Stimulated activated CD8-positive, alpha-beta memory T cell treated with anti-CD3 and anti-CD28 coated beads, Interleukin-12 subunit alpha, Interleukin-12 subunit beta, amount 100 ng/mL, for 24 hours (primary cell): ENCODE measurements around the gene HS3ST5.
"Not testable (repeated sequence)": the region's sequence is repeated elsewhere in the genome, so short reads cannot be mapped to it uniquely, and the experiment has no call there.

Source experiments
- DNase-seq: peaks from one replicate; pipeline ENCODE4 v3.0.0-alpha.2; 2020; ENCODE audit errors: extremely low read depth

HS3ST5 gene

DNA sequence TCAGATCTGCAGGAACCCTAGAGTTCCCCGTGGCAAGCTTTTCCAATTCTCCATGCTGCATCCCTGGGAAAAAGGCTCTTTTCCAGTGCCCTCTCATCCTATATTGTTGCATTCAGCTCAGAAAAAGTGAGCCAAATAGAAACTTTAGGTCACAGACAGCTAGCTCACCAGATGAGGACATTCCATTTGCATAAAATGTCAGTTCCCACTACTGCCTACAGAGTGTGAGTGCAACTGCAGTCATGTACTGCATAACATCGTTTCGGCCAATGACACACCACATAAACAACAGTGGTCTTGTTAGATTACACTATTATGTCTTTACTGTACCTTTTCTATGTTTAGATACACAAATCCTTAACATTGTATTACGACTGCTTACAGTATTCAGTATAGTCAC, 8.6 kb downstream of the HS3ST5 start:
- DNase-seq: no peak

DNA sequence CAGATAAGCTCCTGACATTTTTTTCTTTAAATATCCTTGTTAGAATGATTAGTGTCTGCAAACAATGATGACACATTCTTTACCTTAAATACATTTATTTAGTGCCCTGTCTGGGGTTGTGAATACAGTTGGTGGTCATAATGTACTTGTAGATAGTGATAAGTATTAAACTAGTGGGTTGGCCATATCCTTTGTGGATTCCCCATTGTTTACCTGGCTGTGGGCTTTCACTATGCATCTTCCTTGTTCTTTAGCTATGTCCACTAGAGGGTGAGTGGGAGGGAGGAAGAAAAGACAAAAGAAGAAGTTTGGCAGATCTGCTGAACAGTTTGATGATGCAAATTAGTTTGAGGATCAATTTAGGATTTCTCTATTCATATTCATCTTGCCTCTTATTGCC, 15.7 kb downstream of the HS3ST5 start:
- DNase-seq: no peak

DNA sequence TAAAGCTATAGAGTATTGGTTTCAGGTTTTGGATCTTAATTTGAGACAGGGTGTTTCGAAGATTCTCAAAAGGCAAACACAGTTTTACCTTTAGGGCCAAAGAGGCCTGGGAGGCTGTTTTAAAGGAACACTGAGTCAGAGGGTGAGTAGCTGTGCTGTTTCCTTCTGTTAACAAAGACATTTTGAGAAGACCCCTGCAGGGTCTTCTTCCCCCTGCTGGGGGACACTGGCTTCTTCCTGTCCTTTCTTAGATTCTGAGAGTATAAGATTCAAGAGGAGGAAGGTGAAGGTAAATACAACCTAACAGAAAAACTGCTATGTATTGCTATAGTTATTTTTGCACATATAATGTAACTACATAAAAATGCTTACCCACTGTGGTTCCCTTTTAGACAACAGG, 19.0 kb downstream of the HS3ST5 start:
- DNase-seq: no peak

DNA sequence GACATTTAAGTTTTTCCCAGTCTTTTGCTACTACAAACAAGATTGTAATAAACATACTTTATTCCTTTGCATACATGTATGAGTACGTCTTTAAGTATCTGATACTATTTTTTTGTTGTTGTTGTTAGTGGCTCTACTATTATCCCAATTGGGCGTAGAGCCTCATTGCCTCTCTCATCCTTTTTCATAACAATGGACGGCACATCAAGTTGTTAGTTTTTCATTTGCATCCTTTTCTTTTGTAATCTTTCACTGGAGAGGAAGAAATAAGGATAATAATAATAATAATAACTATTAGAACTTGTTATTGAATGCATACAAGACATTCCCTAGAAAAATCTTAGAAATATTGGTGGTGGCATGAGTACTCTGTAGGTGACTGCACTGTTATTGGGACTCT, 23.1 kb downstream of the HS3ST5 start:
- DNase-seq: no peak

DNA sequence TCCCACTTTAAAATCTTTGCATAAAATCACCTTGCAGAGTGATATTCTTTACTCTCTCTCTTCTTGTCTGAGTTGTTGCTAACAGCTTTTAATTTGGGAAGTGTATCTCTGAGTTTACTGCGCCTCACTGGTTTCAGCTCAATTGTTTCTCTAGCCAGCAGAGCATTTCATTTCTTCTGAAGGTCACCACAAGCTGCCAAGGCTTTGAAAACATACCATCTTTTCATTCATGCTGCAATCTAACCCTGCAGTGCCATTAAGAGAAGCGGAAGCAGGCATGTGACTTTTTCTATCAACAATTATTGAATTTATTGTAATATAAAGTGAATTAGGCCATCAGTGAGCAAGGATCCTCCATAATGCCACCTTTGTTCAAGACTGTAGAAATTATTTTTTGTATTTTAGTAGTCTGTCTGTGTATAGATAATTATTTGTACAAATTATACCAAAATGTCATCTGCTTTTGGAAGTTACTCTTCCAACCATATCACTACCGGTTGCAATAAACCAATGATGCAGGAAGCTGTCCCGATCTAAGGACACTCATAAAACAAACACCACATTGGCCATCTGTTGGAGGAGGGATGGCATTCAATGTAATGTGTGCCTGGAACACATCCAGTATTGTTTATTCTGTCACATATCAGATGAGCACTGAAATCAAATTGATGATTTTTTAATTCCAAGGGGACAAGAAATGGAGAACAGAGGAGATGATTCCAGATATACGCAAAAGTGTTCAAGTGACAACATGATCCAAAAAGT, 26.8 kb downstream of the HS3ST5 start:
- DNase-seq: no peak

DNA sequence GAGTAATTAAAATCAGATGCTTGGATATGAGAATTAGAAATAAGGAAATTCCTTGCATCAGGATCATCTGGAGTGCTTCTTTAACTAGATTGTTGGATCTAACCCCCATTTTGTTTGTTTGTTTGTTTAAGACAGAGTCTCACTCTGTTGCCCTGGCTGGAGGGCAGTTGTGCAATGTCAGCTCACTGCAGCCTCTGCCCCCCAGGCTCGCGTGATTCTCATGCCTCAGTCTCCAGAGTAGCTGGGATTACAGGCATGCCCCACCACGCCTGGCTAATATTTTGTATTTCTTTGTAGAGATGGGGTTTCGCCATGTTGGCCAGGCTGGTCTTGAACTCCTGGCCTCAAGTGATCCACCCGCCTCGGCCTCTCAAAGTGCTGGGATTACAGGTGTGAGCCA, 29.0 kb downstream of the HS3ST5 start:
- not testable (repeated sequence) for DNase-seq

DNA sequence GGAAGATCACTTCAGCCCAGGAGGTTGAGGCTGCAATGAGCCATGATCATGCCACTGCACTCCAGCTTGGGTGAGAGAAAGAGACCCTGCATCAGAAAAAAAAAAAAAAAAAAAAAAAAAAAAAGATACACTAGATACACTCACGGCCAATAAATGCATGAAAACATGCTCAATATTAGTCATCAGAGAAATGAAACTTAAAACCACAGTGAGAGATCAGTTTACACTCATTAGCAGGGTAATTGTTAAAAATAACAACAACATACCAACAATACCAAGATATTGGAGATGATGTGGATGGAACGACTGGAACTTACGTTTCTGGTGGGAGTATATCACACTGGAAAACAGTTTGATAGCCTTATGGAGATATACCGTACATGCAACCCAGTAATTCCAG, 29.9 kb downstream of the HS3ST5 start:
- DNase-seq: no peak

DNA sequence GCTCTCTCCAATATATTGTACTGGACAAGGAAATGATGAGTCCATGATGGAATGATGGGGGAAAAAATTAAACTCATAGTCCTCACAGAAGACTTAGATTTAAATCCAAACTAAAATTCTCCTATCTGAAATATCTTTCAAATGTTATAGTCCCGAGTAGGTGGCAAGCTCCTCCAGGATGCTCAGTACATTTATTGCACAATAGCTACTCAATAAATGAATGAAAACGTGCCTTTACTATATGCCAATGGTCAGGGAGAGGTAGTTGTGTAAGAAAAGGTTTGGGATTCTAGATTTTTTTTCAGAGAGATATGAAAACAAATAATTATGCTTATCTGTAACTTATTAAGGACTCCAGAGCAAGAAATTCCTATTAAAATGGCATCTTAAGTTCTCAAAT, 32.8 kb downstream of the HS3ST5 start:
- no peak for DNase-seq

DNA sequence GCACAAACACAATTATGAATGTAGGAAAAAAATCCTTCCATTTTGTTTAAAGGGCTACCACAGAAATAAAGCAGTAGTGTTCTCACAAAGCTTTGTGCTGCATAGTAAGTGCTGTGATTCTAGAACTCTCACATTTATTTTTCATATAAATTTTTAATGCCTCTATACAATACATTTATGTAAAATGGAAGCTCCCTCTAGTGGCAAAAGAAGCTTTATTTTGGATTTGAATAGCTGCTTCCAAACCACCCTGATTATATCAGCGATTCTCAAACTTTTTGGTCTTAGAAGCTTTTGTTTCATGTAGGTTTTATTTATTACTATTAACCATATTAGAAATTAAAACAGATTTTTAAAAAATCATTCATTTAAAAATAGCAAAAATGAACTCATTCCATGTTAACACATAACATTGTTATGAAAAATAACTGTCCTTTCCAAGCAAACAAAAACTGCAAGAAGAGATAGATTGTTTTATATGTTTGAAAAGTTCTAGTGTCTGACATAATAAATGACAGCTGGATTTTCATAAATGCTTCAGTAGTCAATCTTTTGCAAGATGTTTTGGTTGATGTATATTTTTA, 38.4 kb downstream of the HS3ST5 start:
- no peak for DNase-seq

DNA sequence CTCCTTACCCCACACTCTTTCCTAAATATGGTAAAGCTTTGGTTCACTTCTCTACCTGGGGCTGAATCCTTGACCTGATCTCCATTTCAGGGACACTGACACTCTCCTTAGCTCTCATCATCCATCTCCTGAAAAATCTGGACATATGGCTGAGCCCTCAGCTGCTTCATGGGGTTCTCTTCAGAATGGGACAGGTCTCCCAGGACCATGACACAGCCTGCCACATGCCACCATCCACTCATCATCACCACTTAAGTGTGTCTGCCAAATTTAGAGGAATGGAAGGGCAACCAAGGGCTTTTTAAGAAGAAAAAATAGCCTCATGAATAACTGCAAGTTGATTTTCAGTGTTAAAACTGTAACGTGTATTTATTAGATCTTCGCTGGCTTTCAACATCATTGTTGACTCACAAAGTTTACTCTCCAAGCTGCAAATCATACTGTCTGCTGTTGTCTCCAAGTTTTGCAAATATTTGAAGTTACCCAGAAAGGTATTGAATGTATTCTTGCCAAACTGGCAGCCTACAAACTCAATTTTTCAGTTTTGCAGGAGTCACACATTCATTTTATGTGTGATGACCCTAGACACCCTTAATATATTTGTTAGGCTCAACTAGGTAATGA, 41.1 kb downstream of the HS3ST5 start:
- DNase-seq: no peak

DNA sequence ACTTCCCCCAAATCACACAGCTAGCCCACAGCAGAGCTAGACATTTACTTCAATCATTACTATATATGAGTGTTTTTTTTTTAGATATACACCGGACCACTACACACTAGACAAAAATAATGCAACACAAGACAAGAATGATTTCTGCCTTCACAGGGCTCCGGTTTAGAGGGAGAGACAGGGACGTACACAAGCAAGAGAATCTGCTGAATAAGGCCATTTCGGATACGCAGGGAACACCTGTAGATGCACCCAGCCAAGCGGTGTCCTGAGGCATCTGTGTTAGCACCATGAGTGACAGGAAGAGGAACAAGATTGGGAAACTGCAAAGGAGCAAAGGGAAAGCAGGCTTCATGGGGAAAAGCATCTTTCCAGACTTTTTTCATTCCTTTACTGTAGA, 45.7 kb downstream of the HS3ST5 start:
- no peak for DNase-seq

DNA sequence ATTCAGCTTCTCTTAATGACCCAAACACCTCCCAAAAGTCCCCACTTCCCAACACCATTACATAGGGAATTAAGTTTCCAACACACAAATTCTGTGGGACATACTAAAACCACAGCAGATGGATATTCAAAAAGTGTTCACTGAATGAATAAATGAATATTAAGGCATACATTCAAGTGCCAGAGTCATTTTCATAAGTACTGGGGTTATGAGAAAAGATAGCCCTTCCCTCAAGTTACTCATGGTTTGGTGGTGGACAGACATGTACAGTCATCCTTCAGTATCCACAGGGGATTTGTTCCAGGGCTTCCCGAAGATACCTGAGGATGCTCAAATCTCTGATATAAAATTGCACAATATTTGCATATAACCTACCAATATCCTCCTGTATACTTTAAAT, 50.4 kb downstream of the HS3ST5 start:
- DNase-seq: no peak

DNA sequence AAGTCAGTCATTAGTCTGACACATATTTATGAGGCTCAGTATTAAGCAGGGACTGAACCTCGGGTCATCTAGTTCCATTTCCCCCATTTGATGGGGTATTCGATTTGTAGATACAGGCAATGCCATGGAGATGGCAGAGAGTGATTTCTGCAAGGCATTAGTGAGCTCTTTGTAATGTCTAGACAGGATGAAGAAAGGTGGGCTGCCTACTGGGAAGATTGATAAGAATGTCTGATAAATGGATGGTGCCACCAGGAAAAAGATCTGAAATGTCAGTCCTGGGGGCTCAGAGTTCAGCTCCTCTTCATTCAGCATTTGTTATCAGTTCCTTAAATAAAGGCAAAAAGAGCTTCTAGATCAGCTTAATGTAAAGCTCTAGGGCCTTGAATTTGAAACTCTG, 51.4 kb downstream of the HS3ST5 start:
- DNase-seq: no peak

DNA sequence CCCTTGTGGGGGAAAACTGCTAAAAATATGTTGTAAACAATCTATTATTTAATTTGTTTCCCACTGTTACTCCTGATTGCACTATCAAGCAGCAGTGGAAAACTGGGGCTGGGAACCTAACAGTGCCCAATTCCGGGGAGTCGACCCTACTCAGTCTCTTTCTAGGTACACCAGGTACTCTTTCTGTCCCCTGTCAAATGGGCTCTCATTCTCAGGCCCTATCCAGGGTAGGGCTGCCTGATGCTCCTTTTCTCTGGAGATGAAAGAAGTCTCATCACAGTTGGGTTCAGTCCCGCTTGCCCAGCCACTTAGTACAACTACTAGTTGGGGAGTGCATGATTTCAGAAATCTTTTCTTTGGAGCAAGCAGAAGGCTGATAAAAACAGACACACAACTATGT, 52.0 kb downstream of the HS3ST5 start:
- no peak for DNase-seq

DNA sequence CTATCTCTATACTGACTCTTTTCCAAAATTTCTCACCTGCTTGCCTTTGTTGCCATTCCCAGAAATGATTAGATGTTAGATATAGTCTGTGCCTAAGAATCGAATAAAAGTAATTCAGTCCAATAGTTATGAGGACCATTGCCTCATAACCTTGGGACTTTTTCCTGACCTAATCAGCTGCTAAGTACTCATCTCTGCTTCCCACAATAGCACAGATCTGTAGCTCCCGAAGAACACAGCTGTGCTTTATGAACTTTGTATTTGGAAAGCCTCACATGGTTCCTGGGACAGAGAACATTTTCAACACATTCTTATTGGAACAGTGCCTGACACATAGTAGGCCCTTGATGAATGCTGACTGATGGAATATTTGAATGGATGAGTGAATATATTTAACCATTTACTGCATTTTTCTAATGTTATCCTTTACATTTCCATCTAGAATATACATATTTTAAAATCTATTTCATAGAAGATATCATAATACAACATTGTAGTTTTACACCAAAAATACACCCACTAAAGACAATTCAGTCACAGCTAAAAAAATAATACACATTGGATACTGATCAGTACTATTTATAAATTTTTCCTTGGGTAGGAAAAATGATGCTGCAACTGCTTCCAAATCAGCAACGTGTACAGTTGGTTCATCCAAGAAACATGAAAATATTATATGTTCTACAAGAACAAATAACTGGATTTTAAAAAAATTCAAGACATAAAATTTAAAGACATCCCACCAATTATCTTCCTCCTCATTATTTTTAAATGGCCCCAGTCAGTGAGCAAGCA, 53.9 kb downstream of the HS3ST5 start:
- DNase-seq: no peak

DNA sequence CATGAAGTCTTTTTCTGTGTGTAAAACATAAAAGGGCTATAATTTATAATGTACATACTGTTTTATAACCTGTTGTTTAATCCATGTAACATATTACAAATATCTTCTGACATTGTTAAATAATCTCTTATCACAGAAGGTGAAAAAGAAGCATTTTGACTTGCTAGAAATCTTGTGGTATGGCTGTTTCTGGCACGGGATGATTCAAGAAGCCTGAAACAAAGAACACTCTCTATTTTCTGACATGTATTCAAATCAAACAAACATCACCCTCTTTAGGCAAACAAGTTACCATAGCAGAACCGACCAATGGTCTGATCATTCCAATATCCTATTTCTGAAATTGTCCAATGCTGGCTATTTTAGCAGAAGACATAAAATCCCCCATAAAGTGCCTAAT, 55.4 kb downstream of the HS3ST5 start:
- no peak for DNase-seq

DNA sequence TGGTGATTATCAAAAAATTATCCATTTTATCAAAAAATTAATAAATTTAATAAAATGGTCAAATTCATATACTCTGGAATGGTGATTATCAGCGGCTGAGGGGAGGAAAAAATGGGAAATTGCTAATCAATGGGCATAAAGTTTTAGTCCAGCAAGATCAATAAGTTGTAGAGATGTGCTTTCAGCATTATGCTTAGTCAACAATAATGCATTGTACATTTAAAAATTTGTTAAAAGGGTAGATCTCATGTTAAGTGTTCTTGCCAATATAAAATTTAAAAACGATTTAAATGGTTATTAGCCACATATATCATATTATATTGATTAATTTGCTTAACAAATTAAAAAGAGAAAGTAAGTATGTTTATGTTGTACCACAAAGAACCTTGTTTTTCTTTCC, 56.6 kb downstream of the HS3ST5 start:
- DNase-seq: no peak

DNA sequence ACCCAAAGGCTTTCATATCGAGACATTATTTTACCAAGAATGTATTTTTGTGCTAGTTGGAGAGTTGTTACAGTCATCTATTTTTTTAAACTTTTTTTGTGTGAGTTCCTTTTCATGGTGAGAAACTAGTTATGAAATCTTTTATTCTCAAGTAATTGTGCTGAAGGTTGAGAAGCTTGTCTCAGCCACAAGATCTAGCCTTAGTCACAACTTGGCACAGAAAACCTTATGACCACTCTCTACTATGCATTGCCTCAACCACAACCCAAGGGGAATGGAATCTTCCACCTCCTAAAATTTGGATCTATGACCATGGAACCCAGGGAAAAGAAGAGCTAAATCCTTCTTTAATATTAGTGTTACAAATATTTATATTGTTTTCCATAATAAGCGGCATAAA, 58.5 kb downstream of the HS3ST5 start:
- no peak for DNase-seq

DNA sequence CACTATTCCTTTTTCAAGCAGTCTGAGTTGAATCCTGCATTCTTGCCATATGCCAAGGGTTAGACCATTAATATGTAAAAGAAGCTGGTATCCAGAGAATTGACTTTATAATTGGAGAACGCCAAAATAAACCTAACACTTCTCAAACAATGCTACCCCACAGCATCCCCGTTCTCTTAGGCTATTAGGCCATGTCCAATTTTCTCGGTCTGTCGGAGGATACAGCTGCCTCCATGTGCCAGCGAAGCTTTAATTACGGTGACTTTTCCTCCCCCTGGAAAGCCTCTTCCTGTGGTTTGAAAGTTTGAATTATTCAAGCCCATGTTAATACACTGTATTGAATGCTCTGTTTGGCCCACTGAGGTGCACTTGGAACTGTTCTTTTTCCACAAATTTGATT, 60.5 kb downstream of the HS3ST5 start:
- DNase-seq: no peak

DNA sequence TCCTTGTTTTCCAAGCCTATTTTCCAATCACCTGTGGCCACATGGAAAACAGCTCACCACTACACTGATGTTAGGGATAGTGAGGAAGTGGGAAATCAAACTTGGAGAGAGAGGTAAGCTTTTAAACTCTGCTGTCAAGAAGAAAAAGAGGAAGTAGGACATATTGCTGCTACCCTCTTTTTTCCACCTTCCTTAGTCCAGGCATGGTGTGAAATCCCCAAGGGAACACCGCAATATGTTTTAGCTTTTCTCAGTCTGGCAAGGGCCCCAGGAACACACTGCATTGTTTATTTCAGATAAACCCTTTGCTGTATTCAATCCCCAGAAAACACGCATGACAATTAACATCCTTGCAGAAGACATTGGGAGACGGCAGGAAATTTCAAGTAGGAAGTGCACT, 61.3 kb downstream of the HS3ST5 start:
- DNase-seq: no peak

DNA sequence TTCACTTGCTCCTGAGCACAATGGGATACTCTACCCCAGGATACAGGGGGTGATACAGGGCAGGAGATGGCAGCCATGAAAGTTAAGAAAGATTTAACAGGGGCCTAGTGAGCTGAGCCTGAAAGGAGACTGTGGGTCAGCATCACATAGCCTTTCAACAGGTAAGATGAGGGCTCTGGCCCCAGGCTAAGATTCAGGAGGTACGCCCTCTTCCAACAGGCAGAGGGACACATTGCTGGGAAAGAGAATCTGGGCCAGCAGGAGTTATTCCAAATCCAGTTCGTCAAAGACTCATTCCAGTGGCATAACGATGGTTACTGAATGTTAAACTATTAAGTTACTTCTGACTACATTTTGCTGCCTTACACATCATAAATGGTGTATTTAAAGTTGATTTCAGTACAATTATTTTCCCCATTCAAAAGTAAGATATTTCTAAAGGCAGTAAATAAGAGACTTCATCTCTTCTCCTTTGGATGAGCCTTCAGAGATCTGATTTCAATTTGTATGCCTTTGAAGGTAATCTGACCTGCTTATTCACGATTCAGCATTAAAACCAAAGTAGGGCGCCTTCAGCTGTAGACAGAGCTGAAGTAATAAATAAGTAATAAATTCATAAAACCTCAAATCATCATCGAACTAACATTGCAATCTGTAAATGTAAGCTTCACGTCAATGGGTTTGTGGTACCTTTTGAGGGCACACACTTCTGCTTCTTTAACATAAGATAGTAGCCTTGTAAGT, 62.4 kb downstream of the HS3ST5 start:
- no peak for DNase-seq

DNA sequence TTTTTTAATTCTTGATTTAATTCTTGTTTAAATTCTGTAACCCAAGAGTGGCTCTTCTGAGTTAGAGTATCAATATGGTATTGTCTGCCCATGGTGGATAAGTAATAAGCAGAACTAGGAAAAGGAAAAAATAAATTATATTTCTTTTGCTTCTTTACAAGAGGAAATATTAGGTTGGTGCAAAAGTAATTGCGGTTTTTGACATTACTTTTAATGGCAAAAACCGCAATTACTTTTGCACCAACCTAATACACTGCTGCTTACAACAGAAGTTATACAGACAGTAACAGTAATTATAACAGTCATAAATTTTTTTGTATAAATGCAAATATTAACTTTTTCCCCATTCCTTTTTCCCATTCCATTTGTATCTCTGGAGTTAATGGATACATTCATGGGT, 65.6 kb downstream of the HS3ST5 start:
- no peak for DNase-seq
